Epithelial cell of proximal tubule (primary cell): ENCODE data around the gene DUOXA2. TPM values are rescaled to one million over a fixed set of nuclear protein-coding genes. Genes with fewer than 3 reads are reported as not detected.

Experiments
- DNase-seq: peaks from one replicate; pipeline ENCODE4 v3.0.0-alpha.2; 2011; ENCODE audit warnings: low read depth
- H3K4me3 ChIP-seq: 2 replicates; pipeline ENCODE4 v1.5.1; 2011; ENCODE audit warnings: low read depth, mild to moderate bottlenecking, low read length
- total RNA-seq: library from RNA; depleted of rRNA; stranded (reverse); fragments of >200 nt; gene quantifications from 2 replicates; pipeline ENCODE4 v1.2.3, GENCODE V29; 2015
- TF ChIP-seq, protein P1 (sequence below): conservative IDR thresholded peaks from 2 replicates; pipeline ENCODE4 v1.5.1; 2012; ENCODE audit warnings: low read depth, mild to moderate bottlenecking, low read length

DUOXA2 gene
- total RNA-seq, 1 donor from 2014 or later, result not detected

DNA sequence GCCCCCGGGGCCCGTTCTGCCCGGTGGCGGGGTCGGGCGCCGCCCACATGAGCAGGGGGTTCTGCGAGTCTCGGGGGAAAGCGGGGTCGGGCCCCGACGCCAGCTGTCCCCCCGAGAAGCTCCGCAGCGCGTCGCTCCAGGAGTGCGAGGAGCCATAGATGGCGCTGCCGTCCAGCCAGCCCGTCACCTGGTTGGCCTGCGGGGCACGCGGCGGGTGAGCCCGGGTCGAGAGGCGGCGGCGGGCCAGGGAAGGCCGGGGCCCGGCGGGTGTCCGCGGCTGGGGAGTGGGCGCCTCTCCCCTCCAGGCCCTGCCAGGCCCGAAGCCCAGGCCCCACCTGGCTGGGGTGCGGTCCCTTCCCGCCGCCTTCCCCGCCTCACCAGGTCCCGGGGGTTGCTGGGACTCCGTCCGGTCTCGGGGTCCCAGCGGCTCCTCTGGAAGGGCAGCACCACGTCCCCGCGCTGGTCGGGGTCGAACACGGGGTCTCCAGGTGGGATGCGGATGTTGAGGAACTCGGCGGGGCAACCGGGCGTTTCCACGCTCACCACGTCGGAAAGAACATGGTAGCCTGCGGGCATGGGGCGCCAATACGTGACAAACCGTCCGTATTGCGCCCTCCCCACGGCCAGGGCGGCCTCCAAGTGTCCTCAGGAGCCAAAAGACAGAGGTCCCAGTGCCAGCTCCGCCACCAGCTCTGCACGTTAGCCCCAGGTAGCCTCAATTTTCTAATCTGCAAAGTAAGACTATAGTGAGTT lies 2.6 kb upstream of the DUOXA2 start:
- TF ChIP-seq, protein P1, sequence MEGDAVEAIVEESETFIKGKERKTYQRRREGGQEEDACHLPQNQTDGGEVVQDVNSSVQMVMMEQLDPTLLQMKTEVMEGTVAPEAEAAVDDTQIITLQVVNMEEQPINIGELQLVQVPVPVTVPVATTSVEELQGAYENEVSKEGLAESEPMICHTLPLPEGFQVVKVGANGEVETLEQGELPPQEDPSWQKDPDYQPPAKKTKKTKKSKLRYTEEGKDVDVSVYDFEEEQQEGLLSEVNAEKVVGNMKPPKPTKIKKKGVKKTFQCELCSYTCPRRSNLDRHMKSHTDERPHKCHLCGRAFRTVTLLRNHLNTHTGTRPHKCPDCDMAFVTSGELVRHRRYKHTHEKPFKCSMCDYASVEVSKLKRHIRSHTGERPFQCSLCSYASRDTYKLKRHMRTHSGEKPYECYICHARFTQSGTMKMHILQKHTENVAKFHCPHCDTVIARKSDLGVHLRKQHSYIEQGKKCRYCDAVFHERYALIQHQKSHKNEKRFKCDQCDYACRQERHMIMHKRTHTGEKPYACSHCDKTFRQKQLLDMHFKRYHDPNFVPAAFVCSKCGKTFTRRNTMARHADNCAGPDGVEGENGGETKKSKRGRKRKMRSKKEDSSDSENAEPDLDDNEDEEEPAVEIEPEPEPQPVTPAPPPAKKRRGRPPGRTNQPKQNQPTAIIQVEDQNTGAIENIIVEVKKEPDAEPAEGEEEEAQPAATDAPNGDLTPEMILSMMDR, result no peak
- H3K4me3 ChIP-seq, result no peak overlapping the region
- no peak for DNase-seq

DNA sequence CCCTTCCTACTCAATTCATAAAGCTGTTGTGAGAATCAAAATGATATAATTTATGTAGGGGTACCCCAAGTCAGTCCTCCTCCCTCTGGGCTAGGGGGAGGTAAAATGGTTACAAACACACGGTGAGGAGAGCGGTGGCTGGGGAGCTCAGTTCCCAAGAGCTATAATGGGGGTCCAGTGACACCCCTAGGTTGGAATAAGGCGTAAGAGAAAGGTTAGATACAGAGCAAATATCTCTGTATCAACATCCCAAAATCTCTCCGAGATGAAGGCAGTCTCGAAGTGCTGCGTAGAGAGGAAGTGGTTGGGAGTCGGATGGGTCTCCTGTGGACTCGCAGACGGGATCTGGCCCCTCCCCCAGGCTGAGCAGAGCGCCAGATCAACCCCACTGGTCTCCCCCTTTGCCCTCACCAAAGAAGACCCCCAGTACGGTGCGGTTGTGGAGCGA lies 2.0 kb upstream of the DUOXA2 start:
- DNase-seq, result no peak
- no peak overlapping the region for H3K4me3 ChIP-seq
- TF ChIP-seq, protein P1, result no peak

DNA sequence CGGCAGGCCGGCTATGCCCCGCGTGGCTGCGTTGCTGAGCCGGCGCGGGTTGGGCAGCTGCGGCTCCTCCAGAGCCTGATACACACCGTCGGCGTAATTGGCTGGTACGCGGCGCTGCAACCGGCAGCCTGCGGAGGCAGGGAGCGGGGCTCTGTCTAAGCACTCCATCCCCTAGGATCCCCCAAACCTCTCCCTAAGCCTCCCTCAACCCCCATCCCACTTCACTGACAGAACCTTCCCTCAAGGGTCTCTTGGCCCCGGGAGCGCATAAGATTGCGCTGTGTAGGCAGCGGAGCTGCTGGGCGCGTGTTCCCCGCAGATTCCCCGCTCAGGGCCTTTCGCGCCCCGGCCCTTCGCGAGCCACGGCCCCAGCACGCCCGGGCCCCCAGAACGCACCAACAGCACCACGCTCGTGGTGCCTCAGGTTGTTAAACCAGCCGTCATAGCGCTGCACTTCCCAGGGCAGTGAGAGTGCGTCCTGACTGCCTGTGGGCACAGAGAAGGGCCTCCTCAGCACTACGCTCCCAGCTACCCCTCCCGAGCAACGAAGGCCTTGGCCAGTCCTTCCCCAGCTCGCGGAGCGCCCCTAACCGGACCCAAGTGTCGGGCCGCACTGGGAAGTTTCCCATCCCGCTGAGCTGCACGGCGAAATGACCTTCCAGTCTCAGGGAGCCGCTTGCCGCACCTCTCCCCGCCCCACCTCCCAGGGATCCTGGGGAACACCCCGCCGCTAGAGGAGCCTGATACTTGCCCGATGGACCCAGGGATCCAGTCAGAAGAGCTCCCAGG lies 1.3 kb upstream of the DUOXA2 start:
- H3K4me3 ChIP-seq, result no peak overlapping the region
- DNase-seq, result no peak
- TF ChIP-seq, protein P1, result no peak

DNA sequence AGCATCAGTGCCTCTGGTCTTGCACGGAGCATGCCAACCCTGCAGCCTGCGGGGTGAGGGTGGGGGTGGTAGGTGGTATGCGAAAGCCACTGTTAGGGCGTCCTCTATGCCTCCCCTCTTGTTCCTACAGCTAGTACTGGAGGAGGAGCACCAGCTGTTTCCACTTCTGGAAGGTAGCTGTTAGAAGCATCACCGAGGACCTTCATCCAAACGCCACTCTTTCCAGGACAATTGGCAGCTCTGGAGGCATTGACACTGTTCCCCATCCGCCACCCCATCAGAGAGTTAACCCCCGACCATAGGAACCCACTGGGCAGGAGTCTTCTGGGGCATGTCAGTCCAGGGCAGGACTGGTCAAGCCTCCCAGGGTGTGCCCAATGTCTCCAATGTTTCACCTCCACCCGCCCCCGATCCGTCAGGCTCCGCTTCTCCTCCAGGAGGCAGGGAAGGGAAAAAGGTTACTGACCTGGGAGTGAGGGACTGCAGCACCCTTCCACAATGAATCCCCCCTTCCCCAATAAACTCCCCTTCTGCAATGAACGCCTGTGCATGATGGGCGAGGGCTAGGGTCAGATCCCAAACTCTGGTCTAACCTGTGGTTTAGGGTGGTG lies 641 bp upstream of the DUOXA2 start:
- TF ChIP-seq, protein P1, result no peak
- no peak overlapping the region for H3K4me3 ChIP-seq
- DNase-seq, result no peak

DNA sequence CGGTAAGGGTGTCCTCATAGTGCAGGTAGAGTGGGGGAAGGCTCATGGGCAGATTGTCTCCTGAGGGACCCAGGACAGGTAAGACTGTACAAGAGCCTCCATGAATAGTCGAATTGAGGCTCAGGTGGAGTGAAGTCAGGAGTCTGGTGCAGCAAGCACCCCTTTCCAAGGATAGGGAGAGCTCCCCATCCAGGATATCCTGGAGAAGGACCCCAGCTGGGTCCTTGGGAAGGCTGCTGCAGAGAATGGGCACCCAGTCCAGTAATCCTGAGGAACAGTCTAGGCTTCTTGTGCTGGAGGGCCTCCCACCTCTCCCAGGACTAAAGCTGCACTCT lies 592 bp downstream of the DUOXA2 start:
- TF ChIP-seq, protein P1, result no peak
- DNase-seq, result no peak
- no peak overlapping the region for H3K4me3 ChIP-seq

DNA sequence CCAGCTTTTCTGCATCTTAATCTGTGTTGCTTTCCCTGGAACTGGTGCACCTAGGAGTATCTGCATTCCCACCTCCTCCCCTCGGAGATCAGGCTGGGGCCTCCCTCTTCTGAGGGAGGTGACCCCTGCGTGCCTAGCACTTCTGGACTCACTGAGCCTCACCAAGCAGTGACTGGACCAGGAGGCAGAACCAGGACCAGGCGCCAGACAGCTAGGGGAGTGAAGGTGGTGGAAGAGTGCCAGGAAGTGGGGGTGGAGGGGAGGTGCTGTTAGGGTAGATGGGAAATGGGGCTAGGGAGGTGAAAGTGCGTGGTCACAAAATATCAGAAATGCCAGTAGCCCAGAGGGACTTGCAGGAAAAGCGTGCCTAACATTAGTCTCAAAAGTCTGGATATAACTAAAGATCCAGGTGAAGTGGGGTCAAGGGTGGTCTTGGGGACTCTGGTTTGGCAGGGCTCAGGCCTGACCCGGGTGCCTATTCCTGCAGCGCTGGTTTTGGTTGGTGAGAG lies 1.2 kb downstream of the DUOXA2 start:
- TF ChIP-seq, protein P1, result no peak
- no peak for DNase-seq
- H3K4me3 ChIP-seq, result no peak overlapping the region
